AML-193 (cell line): ENCODE data around the gene SRRM4.
"Not testable (repeated sequence)": the region's sequence is repeated elsewhere in the genome, so short reads cannot be mapped to it uniquely, and the experiment has no call there.

Experiments used
- DNase-seq, 2 experiments: peaks; one replicate each; lab custom pipeline; 2025; lab: John Stamatoyannopoulos, UW

SRRM4 gene

GRCh38 chr12:119008691-119009221 lies 27.4 kb downstream of the SRRM4 start:
- DNase-seq = no peak

- DNase-seq = no peak
These were observed 29.9 kb downstream of the SRRM4 start for GRCh38 chr12:119011231-119011630.

- DNase-seq = no peak
These were observed 30.8 kb downstream of the SRRM4 start for GRCh38 chr12:119012179-119012578.

- DNase-seq = no peak
These were observed 31.7 kb downstream of the SRRM4 start for GRCh38 chr12:119013023-119013422.

GRCh38 chr12:119014368-119014767 lies 33.0 kb downstream of the SRRM4 start:
- DNase-seq = no peak

- no peak for DNase-seq
These were observed 35.4 kb downstream of the SRRM4 start for GRCh38 chr12:119016715-119017114.

- no peak for DNase-seq
These were observed 37.8 kb downstream of the SRRM4 start for GRCh38 chr12:119019166-119019565.

GRCh38 chr12:119020406-119021360 lies 39.3 kb downstream of the SRRM4 start:
- peak; percentile 10 to 37 for DNase-seq

- DNase-seq = no peak
These were observed 43.0 kb downstream of the SRRM4 start for GRCh38 chr12:119024356-119024755.

GRCh38 chr12:119025786-119026185 lies 44.4 kb downstream of the SRRM4 start:
- DNase-seq = no peak

- DNase-seq = not testable (repeated sequence)
These were observed 52.0 kb downstream of the SRRM4 start for GRCh38 chr12:119033332-119033731.

GRCh38 chr12:119036878-119037825 lies 55.8 kb downstream of the SRRM4 start:
- peak; percentile 0 to 5 for DNase-seq

GRCh38 chr12:119044094-119044493 lies 62.8 kb downstream of the SRRM4 start:
- DNase-seq = no peak

GRCh38 chr12:119047641-119048040 lies 66.3 kb downstream of the SRRM4 start:
- no peak for DNase-seq

- no peak for DNase-seq
These were observed 69.3 kb downstream of the SRRM4 start for GRCh38 chr12:119050663-119051062.

- DNase-seq = no peak
These were observed 70.1 kb downstream of the SRRM4 start for GRCh38 chr12:119051474-119051873.

- no peak for DNase-seq
These were observed 70.7 kb downstream of the SRRM4 start for GRCh38 chr12:119052001-119052400.

- no peak for DNase-seq
These were observed 74.6 kb downstream of the SRRM4 start for GRCh38 chr12:119055977-119056376.

- DNase-seq = peak; percentile 1 to 27
These were observed 79.8 kb downstream of the SRRM4 start for GRCh38 chr12:119060847-119061796.

GRCh38 chr12:119068129-119068856 lies 87.0 kb downstream of the SRRM4 start:
- DNase-seq = no peak
